HG03280 (cell line): ENCODE results near the gene LCN10.

ENCODE experiments used
- ATAC-seq: cut with Tn5 transposase; IDR thresholded peaks from one replicate; pipeline ENCODE4 v1.9.1; 2021; ENCODE audit warnings: mild to moderate bottlenecking, moderate library complexity; ENCODE audit not compliant: unreplicated experiment

Gene LCN10

GRCh38 chr9:136690104-136690805 is 52.5 kb downstream of the LCN10 start:
- no peak for ATAC-seq

DNA sequence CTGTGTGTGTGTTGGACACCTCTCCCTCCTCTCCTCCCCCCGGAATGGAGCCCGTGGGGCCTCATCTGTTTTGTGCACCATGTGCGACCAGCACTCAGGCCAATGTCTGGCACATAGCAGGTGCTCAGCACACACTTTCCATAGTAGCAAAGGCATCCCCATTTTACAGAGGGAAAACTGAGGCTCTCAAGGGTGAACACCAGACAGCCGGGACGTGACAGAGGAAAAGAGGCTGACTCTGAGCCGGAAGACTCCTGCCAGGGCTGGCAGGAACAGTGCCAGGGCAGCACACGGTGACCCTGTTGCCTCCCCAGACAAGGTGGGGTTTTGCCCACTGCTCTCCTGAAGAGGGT is 53.7 kb downstream of the LCN10 start:
- ATAC-seq: no peak

- no peak for ATAC-seq
Measured at GRCh38 chr9:136688274-136689107, 54.2 kb downstream of the LCN10 start.
